ENCODE data around the gene RPS19. TPM values are rescaled to one million over a fixed set of nuclear protein-coding genes. Genes with fewer than 3 reads are reported as not detected.

RPS19 gene
- total and polyA plus RNA-seq, 3 donors from 2014 or later, result 869 to 1,270 (median 1,199) TPM

DNA sequence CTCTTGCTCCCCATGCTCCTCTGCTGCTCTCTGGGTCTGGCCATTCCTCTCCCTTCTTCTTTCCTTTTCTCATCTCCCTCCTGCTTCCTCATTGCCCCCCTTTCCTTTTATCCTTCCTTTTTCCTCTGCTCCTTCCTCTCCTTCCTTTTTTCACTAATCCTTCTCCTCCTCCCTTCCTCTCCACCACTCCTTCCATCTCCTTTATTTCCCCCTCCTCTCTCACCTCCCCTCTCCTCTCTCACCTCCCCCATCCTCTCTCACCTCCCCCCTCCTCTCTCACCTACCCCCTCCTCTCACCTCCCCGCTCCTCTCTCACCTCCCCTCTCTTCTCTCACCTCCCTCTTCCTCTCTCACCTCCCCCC, 36.5 kb downstream of the RPS19 start:
- DNase-seq, result no peak
- no peak overlapping the region for H3K4me3 ChIP-seq
- no peaks in the 10 kb centered on the region for H3K36me3 ChIP-seq (ENCODE audit: low read depth, missing control alignments)
- no peaks in the 10 kb centered on the region for H3K27me3 ChIP-seq
- TF ChIP-seq, protein P1, sequence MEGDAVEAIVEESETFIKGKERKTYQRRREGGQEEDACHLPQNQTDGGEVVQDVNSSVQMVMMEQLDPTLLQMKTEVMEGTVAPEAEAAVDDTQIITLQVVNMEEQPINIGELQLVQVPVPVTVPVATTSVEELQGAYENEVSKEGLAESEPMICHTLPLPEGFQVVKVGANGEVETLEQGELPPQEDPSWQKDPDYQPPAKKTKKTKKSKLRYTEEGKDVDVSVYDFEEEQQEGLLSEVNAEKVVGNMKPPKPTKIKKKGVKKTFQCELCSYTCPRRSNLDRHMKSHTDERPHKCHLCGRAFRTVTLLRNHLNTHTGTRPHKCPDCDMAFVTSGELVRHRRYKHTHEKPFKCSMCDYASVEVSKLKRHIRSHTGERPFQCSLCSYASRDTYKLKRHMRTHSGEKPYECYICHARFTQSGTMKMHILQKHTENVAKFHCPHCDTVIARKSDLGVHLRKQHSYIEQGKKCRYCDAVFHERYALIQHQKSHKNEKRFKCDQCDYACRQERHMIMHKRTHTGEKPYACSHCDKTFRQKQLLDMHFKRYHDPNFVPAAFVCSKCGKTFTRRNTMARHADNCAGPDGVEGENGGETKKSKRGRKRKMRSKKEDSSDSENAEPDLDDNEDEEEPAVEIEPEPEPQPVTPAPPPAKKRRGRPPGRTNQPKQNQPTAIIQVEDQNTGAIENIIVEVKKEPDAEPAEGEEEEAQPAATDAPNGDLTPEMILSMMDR (IDR thresholded peaks at IDR 0.05), result no peak
- no peak for TF ChIP-seq POLR2A (IDR thresholded peaks at IDR 0.05)
- intact Hi-C loops (cut with DNase I; ENCODE audit: low total_unique reads), result no loop called here
- H3K9me3 ChIP-seq, result no peaks in the 10 kb centered on the region
- WGBS, 2 donors, result 94 to 100% methylated on average over 1 of the region's 1 CpG
- H3K4me1 ChIP-seq, result no peaks in the 10 kb centered on the region
- no peak overlapping the region for H3K27ac ChIP-seq

DNA sequence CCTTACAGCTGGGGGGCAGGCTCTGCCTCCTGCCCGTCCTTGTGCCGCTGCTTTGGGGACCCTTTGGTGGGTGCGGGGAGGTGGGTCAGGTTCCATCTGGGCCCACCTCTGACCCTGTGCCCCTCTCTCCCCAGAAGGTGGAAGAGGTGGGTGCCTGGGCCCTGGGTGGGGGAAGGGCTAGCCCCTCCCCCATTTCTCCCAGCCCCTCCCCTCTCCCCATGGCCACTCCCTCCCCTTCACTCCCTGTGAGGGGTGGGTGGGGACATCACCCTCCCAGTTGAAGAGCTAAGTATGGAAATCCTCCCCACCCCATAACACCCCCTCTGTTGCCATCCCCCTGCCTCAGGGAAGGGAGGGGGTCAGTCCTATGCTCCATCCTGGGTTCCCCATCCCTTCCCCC, 37.1 kb downstream of the RPS19 start:
- Histone ChIP-seq H3K9me3 (no peaks in the 10 kb centered on the region), H3K4me3 (no peak overlapping the region), H3K27me3 (no peaks in the 10 kb centered on the region), H3K36me3 (ENCODE audit: low read depth, missing control alignments) (no peaks in the 10 kb centered on the region), H3K4me1 (no peaks in the 10 kb centered on the region), H3K27ac (no peak overlapping the region)
- TF ChIP-seq, protein P1 (IDR thresholded peaks at IDR 0.05), result no peak
- no peak for TF ChIP-seq POLR2A (IDR thresholded peaks at IDR 0.05)
- intact Hi-C loops (cut with DNase I; ENCODE audit: low total_unique reads), result no loop called here
- DNase-seq, result no peak
- 93 to 94% methylated on average over 3 of the region's 3 CpGs for WGBS, 2 donors

DNA sequence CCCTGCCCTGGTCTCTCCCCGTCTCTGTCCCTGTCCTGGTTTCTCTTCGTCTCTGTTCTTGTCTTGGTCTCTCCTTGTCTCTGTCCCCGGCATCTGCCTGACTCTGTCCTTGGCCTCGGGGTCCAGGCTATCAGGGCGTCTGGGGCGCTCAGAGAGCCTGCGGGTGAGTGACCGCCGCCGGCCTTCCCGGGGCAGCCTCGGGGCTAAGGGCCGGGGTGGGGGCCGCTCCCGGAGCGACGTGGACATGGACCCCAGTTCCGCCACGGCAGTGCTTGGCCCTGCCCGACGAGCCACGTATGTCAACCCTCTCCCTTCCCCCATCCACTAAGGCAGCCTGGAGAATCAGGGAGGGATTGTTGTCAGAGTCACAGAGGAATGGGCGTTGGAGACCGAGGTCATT, 37.8 kb downstream of the RPS19 start:
- H3K4me3 ChIP-seq, result no peak overlapping the region
- H3K36me3 ChIP-seq (ENCODE audit: low read depth, missing control alignments), result no peaks in the 10 kb centered on the region
- no peaks in the 10 kb centered on the region for H3K4me1 ChIP-seq
- no peaks in the 10 kb centered on the region for H3K9me3 ChIP-seq
- TF ChIP-seq, protein P1 (IDR thresholded peaks at IDR 0.05), result no peak
- TF ChIP-seq POLR2A (IDR thresholded peaks at IDR 0.05), result no peak
- no peak overlapping the region for H3K27ac ChIP-seq
- DNase-seq, result no peak
- 85 to 92% methylated on average over 20 to 24 of the region's 24 CpGs for WGBS, 2 donors
- H3K27me3 ChIP-seq, result no peaks in the 10 kb centered on the region
- intact Hi-C loops (cut with DNase I; ENCODE audit: low total_unique reads), result no loop called here

DNA sequence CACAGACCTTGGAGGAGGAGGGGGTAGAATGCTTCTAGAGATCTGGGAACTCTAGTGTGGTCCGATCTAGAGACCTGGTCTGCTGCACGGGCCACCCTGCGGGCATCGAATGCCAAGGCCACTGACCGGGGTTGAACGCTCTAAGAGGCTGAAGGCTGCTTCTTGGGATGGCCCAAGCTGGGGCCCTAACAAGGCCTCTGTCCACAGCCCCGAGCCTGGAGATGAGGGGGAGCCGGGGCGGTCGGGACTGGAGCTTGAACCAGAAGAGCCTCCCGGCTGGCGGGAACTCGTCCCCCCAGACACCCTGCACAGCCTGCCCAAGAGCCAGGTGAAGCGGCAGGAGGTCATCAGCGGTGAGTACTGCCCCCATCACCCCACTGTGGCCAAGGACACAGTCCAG, 38.2 kb downstream of the RPS19 start:
- WGBS, 2 donors, result 90 to 93% methylated on average over 2 to 15 of the region's 15 CpGs
- no peak for TF ChIP-seq POLR2A (IDR thresholded peaks at IDR 0.05)
- TF ChIP-seq, protein P1 (IDR thresholded peaks at IDR 0.05), result no peak
- no peak overlapping the region for H3K27ac ChIP-seq
- H3K4me1 ChIP-seq, result no peaks in the 10 kb centered on the region
- H3K27me3 ChIP-seq, result no peaks in the 10 kb centered on the region
- H3K9me3 ChIP-seq, result no peaks in the 10 kb centered on the region
- no peak for DNase-seq
- H3K36me3 ChIP-seq (ENCODE audit: low read depth, missing control alignments), result no peaks in the 10 kb centered on the region
- intact Hi-C loops (cut with DNase I; ENCODE audit: low total_unique reads), result no loop called here
- H3K4me3 ChIP-seq, result no peak overlapping the region

DNA sequence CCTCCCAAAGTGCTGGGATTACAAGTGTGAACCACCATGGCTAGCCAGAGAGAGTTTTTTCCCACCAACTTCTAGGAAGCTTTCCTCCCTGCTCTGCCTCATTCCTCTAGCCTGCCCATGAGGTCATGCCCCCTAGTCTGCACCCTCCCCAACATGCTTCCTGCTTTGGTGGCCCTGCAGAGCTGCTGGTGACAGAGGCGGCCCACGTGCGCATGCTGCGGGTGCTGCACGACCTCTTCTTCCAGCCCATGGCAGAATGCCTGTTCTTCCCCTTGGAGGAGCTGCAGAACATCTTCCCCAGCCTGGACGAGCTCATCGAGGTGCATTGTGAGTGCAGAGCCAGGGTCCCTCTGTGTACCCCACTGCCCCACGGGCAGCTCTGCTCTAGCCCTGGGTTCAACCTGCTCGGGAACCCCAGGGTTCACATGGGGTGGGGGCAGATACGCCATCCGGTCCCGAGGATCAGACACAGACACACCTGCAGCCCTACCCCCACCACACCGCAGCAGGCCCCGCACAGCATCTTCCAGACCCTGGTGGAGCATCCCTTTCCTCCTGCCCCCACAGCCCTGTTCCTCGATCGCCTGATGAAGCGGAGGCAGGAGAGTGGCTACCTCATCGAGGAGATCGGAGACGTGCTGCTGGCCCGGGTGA, 41.8 kb downstream of the RPS19 start:
- H3K27me3 ChIP-seq, result no peaks in the 10 kb centered on the region
- H3K36me3 ChIP-seq (ENCODE audit: low read depth, missing control alignments), result no peaks in the 10 kb centered on the region
- intact Hi-C loops (cut with DNase I; ENCODE audit: low total_unique reads), result no loop called here
- no peak overlapping the region for H3K4me3 ChIP-seq
- no peak overlapping the region for H3K27ac ChIP-seq
- WGBS, 2 donors, result 91 to 94% methylated on average over 14 to 21 of the region's 21 CpGs
- H3K9me3 ChIP-seq, result no peaks in the 10 kb centered on the region
- H3K4me1 ChIP-seq, result no peaks in the 10 kb centered on the region
- DNase-seq, result no peak
- TF ChIP-seq, protein P1 (IDR thresholded peaks at IDR 0.05), result no peak
- TF ChIP-seq POLR2A (IDR thresholded peaks at IDR 0.05), result no peak

Measured in testis (tissue), 3 donors.